Activated CD4-positive, alpha-beta T cell treated with anti-CD3 and anti-CD28 coated beads, Interleukin-2, amount 50 U/mL, for 1 hour (primary cell): ENCODE measurements around the gene MET.
"Not testable (repeated sequence)": the region's sequence is repeated elsewhere in the genome, so short reads cannot be mapped to it uniquely, and the experiment has no call there.

Experiments used
- DNase-seq: peaks from one replicate; pipeline ENCODE4 v3.0.0-alpha.2; 2020

The MET gene

GRCh38 chr7:116728413-116728812 is 56.4 kb downstream of the MET start:
- no peak for DNase-seq

DNA sequence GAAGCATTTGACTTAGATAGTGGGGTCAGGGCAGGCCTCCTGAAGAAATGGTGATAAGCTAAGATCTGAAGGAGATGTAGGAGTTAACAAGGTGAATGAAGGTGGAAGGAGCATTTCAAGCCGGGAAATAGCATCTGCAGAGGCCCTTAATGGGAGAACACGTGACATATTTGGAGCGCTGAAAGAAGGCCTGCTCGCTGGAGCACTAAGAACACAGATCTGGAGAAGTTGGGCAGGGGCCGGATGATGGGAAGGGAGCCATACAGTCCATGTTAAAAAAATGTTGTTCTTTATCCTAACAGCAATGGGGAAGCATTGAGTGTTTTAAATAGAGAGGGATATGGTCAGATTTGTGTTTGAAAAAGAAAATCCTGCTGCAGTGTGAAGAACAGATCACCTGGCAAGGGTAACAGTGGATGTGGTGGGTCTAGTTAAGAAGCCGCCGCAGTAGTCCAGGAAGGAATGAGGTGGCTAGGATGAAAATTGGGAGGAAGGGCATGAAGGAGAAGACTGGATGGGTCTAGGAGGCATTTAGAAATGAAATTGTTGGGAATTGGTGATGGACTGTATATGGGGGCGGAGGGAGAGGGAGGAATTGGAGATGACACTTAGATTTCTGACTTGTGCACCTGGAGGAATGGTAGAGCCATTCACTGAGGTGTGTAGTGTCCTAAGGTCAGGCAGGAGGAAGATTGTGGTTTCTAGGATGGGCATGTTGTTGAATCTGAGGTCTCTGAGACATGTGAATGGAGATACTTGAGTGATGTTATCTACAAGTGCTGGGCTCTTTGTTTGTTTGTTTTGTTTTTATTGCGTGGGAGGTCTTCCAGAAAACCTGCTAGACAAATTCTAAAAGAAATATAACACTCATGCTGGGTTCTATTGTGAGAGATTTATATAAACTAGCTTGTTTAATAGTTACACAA is 58.4 kb downstream of the MET start:
- DNase-seq: no peak

GRCh38 chr7:116731023-116731395 is 59.0 kb downstream of the MET start:
- DNase-seq: no peak

GRCh38 chr7:116731445-116732335 is 59.7 kb downstream of the MET start:
- no peak for DNase-seq

DNA sequence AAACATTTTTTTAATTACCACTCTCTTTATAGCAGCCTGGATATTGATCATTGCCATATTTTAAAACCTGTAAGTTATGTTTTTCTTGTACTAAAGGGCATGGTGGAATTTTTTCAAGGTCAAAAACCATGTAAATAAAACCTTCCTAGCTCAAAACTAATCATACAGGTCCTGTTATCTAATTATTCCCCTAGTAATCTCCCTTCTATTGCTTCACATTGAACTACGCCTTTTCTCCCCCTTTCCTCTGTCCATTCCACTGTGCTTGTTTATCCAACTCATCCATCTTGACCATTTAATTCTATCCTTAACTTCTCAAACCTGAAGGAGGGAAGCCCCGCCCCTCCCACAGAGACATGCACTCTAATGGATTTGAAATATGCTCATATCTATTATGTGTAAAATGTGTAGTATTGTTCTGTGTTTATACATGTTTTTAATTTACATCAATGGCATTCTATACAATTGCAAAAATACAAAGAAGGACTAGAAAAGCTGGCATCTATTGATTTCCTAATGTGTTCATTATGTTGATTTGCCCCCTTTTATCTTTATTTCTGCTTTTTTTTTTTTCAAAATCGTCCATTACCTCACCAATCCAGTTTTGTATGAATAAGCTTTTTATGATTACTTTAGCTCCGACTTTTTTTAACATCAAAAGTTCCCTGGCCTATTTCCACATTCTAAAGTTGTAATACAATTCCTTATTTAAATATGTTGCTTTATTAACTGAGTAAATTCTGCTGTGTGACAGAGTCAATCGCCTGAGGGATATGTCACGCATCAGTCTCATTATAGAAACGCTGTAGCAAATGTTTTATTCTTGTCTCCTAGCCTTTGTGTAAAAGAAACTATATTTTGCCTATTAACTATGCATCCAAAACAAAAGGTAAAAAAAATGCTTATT is 61.0 kb downstream of the MET start:
- DNase-seq: no peak

DNA sequence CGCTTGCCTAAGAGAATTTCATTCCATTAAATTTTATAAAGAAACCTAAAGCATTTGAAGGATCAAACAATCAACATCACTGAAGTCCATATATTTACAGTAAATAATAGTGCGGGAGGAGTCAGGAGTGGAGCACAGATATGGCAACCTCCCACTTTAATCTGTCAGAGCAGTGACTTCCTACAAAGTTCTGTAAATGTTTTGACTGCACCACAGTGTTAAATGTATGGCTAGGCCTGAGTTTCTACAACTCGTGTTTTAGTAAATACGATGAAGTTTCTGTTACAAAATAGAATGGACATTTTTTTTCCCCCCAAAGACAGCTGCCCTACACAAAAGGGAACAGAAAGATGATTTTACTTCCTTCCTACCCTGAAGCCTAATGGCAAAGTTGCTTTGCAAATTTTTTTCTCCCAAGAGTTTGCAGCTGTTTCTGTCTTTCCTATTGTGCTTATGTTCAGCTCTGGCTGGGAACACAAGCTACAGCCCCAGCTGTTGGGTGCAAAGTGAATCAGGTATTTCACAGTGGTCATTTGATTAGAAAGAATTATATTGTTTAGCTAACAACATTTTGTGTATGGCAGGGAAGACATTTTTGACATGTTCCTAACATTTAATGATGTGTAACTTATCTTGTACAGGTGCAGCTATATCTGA is 62.1 kb downstream of the MET start:
- no peak for DNase-seq

GRCh38 chr7:116734710-116735109 is 62.7 kb downstream of the MET start:
- DNase-seq: no peak

GRCh38 chr7:116736927-116737715 is 65.1 kb downstream of the MET start:
- DNase-seq: no peak

GRCh38 chr7:116738378-116738777 is 66.4 kb downstream of the MET start:
- DNase-seq: no peak

DNA sequence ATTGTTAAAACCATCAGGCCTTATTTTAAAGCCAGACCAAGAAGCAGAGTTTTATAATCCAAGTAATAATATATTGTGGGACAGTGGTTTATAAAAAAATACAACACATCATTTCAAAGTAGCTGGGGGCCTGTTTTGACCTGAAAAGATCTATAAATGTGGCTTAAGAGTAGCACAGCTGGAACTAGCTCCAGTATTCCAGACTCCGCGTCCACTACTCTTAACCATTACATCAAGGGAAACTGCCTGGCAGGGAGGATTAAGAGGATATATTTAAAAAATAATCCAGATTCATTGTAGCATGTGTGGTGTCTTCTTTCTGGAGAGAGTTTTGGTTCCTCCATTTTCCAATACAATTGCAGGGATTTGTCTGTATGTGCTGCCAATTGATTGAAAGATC is 67.3 kb downstream of the MET start:
- no peak for DNase-seq

GRCh38 chr7:116740231-116740630 is 68.2 kb downstream of the MET start:
- no peak for DNase-seq

DNA sequence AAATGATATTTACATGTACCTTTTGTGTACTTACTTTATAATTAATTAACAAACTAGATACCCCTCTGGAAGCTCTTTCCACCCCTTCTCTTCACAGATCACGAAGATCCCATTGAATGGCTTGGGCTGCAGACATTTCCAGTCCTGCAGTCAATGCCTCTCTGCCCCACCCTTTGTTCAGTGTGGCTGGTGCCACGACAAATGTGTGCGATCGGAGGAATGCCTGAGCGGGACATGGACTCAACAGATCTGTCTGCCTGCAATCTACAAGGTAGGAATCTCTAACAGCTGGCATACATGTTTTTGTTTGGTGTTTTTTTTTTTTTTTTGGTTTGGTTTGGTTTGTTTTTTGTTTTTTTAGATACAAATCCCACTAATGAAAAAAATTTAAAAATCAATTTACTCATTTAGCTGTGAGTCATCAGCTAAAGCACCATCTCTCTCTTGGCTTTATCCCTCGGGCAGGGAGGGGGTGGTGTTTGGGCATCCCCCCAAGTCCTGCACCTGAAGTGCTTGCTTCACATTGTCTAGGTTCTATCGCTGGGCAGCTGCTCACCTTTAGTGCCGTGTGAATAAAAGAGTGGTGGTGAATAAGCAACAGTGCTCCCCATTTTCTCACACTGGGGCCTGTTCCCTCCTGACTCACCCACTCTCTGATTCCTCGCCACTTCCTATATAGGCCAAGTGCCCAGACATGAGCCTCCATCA is 68.9 kb downstream of the MET start:
- no peak for DNase-seq

GRCh38 chr7:116741625-116742316 is 69.8 kb downstream of the MET start:
- DNase-seq: no peak

GRCh38 chr7:116742641-116743040 is 70.6 kb downstream of the MET start:
- DNase-seq: no peak

DNA sequence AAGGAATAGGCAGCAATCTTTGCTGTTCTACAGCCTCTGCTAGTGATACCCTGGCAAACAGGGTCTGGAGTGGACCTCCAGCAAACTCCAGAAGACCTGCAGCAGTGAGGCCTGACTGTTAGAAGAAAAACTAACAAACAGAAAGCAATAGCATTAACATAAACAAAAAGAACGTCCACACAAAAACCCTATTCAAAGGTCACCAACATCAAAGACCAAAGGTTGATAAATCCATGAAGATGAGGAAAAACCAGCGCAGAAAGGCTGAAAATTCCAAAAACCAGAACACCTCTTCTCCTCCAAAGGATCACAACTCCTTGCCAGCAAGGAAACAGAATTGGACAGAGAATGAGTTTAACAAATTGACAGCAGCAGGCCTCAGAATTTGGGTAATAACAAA is 71.8 kb downstream of the MET start:
- not testable (repeated sequence) for DNase-seq

DNA sequence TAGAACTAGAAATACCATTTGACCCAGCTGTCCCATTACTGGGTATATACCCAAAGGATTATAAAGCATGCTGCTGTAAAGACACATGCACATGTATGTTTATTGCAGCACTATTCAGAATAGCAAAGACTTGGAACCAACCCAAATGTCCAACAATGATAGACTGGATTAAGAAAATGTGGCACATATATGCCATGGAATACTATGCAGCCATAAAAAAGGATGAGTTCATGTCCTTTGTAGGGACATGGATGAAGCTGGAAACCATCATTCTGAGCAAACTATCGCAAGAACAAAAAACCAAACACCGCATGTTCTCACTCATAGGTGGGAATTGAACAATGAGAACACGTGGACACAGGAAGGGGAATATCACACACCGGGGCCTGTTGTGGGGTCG is 74.4 kb downstream of the MET start:
- not testable (repeated sequence) for DNase-seq

DNA sequence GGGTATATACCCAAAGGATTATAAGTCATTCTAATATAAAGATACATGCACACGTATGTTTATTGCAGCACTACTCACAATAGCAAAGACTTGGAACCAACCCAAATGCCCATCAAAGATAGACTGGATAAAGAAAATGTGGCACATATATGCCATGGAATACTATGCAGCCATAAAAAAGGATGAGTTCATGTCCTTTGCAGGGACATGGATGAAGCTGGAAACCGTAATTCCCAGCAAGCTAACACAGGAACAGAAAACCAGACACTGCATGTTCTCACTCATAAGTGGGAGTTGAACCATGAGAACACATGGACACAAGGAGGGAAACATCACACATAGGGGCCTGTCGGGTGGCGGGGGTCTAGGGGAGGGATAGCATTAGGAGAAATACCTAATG is 79.1 kb downstream of the MET start:
- not testable (repeated sequence) for DNase-seq

DNA sequence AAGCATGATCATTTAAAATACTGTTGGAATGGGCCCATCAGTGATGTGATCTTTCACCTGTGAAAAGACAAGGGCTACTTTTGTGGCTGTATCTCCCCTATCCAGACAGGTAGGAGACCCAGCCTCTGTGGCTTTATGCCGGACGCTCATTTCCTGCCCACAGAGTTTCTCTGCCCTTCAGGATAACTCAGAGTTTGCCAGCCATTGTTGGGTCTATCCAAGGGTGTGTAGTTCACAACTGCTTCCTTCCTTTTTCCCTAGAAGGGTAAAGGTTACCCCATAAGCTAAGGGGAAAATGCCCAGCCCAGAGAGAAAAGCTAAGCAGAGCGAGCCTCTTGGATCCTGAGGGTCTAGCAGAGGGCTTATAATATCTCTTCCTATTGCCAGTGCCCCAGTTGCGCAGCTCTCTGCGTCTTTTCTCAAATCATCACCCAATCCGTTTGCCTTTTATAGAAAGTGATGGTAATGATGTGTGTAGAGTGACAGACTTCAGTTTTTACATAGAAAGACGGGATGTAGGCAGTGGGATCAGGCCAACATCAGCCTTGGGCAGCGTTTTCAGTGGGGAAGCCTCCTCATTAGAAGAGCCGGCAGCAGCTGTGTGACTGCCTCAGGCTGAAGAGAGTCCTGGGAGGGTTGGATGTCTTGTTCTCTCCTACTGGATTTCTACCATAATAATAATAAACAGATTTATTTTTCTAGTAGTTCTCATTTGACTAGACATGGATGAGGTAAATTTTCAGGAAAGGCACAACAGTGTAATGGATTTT is 80.5 kb downstream of the MET start:
- DNase-seq: no peak

GRCh38 chr7:116753130-116753529 is 81.1 kb downstream of the MET start:
- DNase-seq: no peak
